H1 (cell line): Measurements from ENCODE around the gene CPD. TPM values are rescaled to one million over a fixed set of nuclear protein-coding genes. Genes with fewer than 3 reads are reported as not detected.

ENCODE experiments used
- CBX8 ChIP-seq: fragments of 300-800, 300-1000 bp; sonication (generic); IDR thresholded peaks from 2 replicates; pipeline ENCODE4 v1.7.1; 2016; ENCODE audit warnings: low read depth, low read length, borderline replicate concordance
- CTBP2 ChIP-seq: IDR thresholded peaks from 2 replicates; pipeline ENCODE4 v1.7.0; 2011; ENCODE audit warnings: borderline replicate concordance, mild to moderate bottlenecking, moderate library complexity, mixed read lengths, low read length; ENCODE audit not compliant: insufficient read depth, insufficient read length
- TEAD4 ChIP-seq: IDR thresholded peaks from 2 replicates; pipeline ENCODE4 v1.6.1; 2012; ENCODE audit warnings: low read depth, low read length, inconsistent platforms, mixed read lengths
- ZNF274 ChIP-seq: IDR thresholded peaks from 2 replicates; pipeline ENCODE4 v1.7.0; 2012; ENCODE audit warnings: low read length, borderline replicate concordance; ENCODE audit errors: extremely low read depth
- polyA plus RNA-seq, 7 experiments: library from polyadenylated mRNA; depleted of rRNA in 3 of 7; stranded (reverse) in 5 of 7; unstranded in 2 of 7; fragments of >200 nt in 5 of 7; fragments of 200-250 nt in 2 of 7; gene quantifications; 1 replicate in 5 of 7; 2 replicates in 1 of 7; 4 replicates in 1 of 7; pipeline versions ENCODE4 v1.2.1 to v1.2.3, GENCODE V29; 2011 to 2013; ENCODE audit warnings: missing spikeins in 2 of 7, mixed read lengths in 2 of 7
- total RNA-seq: library from RNA; stranded (reverse); fragmentation: NEBNext Ultra II Directional; extraction: Animal tissue kit (Norgen Biotek cat#: 25700); gene quantifications from 2 replicates; pipeline ENCODE4 v1.2.1, GENCODE V29; 2021

Gene CPD
- total and polyA plus RNA-seq, 2 of the 8 experiments (the other 6 are each of a cell fraction or from before 2014, with no cell fraction given) = 8.6 to 46.2 TPM

GRCh38 chr17:30427611-30428010 is 48.9 kb downstream of the CPD start (continued):
- TF ChIP-seq CTBP2 (no peak), ZNF274 (no peak), CBX8 (no peak), TEAD4 (no peak)
